ENCODE data around the gene PCCA.
A peak's percentile ranks its signal among the peaks of the same experiment; 100 is the strongest.

Gene PCCA

GRCh38 chr13:100428986-100429385, 340.1 kb downstream of the PCCA start:
- no peak for DNase-seq (ENCODE audit: low spot score)

GRCh38 chr13:100432611-100433010, 343.7 kb downstream of the PCCA start:
- no peak for DNase-seq (ENCODE audit: low spot score)

DNA sequence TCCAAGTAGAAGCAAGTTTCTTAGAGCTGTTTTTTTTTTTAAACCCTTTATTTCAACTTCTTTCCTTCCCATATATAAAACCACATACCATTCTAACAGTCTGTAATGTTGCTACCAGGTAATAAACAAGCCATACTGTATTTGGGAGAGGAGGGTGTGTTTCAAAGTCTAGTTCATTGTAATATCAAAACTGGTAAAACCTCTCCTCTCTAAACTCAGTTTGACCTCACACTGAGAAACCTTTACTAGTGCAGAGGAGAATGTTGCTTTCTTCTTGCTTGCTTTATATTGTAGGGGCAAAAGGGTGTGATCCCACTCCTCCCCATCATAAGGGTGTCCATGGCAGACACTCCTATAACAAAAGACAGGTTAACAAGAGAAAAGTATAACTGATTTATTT, 344.6 kb downstream of the PCCA start:
- DNase-seq (ENCODE audit: low spot score) = no peak

- peak; percentile 33 for DNase-seq (ENCODE audit: low spot score)
Observed at GRCh38 chr13:100434010-100434763, 345.3 kb downstream of the PCCA start.

- DNase-seq (ENCODE audit: low spot score) = no peak
Observed at GRCh38 chr13:100436099-100436498, 347.2 kb downstream of the PCCA start.

DNA sequence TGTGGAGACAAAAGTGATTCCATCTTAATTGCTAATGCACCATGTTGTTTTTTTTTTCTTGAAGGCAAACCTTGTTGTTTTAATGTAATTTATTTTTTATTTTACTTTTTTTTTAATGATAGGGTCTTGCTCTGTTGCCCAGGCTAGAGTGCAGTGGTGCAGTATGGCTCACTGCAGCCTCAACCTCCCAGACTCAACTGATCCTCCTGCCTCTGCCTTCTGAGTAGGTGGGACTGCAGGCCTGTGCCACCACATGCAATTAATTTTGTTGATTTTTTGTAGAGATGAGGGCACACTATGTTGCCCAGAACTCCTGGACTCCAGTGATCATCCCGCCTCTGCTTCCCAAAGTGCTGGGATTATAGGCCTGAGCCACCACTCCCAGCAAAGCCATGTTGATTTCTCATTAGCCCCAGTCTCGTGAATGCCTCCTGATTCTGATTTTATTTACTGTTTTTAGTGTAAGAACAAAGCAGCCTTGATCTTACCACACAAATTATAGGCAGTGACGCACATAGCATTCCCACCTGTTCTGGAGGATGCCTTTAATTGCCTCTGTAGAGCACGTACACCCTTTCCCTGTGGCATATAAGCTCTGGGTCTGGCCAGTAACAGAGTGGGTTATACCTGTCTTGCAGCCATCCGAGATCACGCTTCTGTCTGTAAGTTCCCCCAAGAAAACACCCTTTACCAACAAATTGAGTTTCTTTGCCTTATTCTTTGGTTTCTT, 349.3 kb downstream of the PCCA start:
- DNase-seq (ENCODE audit: low spot score) = no peak

- no peak for DNase-seq (ENCODE audit: low spot score)
Observed at GRCh38 chr13:100439247-100439970, 350.5 kb downstream of the PCCA start.

DNA sequence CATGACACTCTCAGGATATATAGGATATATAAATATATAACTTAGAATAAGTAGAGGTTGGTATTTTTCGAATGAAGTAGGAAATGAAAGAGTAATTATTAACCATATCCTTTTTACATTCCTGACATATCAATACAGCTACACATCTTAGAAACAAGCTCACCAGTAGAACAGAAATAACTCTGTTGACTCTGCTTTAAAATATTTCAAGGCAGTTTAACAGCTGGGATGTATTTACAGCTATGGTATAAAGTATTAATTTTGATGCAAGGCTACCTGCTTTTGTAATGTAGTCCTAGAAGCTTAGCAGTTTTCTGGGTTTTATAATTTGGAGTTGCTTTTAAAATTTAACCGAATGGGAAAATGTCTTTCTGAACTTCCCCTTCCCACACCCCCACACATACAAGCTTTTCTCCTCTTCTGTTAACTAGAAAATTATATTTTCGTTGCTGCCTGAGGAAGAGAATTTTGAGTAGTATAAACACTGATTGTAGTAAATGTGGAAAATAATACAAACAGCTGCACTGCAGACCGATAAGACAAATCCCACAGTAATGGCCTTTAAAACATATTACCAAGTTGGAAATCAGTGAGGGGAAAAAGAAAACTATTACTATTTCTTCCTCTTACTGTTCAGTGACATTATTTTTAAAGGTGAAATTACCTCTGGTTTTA, 352.0 kb downstream of the PCCA start:
- peak; percentile 67 for DNase-seq (ENCODE audit: low spot score)

- no peak for DNase-seq (ENCODE audit: low spot score)
Observed at GRCh38 chr13:100442095-100442832, 353.4 kb downstream of the PCCA start.

DNA sequence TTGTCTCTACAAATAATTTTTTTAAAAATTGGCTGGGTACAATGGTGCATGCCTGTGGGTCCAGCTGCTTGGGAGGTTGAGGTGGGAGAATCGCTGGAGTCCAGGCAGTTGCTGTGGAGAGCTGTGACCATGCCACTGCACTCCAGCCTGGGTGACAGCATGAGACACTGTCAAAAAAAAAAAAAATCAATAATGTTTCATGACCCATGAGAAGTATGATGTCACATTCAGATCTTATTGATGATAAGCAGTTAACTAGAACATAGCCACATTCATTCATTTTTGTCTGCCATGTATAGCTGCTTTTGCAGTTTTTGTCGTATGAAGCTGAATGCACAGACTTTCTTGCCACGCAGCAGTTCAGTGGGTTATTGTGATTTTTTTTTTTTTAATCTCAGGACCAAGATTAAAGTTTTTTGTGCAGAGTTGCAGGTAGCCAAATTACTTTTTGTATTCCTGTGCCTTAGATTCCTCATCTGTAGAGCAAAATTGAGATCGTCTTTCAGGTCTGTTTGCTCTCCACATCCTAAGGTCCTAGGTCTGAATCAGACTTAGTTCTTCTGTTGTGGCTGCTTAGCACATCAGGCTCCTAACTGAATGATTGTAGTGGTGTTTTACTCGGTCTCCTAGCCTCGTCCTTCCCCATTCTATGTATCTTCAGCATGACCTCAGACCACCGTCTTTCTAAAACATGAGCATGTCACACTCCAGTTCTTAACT, 354.5 kb downstream of the PCCA start:
- no peak for DNase-seq (ENCODE audit: low spot score)

- DNase-seq (ENCODE audit: low spot score) = no peak
Observed at GRCh38 chr13:100443998-100444328, 355.1 kb downstream of the PCCA start.

GRCh38 chr13:100447831-100448230, 358.9 kb downstream of the PCCA start:
- DNase-seq (ENCODE audit: low spot score) = peak; percentile 21

DNA sequence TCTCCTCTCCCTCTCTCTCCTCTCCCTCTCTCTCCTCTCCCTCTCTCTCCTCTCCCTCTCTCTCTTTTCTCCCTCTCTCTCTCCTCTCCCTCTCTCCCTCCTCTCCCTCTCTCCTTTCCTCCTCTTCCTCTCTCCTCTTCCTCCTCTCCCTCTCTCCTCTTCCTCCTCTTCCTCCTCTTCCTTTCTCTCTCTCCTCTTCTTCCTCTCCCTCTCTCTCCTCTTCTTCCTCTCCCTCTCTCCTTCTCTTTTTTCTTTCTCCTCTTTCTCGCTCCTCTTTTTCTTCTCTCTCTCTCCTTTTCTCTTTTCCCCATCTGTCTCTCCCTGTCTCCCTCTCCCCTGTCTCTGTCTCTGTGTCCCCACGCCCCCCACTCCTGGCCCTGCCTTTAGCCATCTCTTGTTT, 363.0 kb downstream of the PCCA start:
- DNase-seq (ENCODE audit: low spot score) = no peak

DNA sequence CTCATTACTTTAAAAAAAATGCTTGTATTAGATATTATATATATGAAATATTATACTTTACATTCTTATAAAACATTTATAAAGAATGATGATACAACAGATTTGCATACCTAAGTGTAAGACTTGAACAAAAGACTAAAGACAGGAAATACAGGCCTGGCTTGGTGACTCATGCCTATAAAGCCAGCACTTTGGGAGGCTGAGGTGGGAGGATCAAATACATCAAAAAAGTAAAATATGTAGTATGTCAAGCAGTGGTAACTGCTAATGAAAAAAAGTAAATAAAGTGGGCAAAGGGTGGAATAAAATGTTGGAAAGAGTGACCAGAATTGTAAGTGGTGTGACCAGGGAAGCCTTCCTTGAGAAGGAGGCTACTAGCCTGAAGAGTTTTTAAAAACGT, 366.0 kb downstream of the PCCA start:
- DNase-seq (ENCODE audit: low spot score) = no peak

DNA sequence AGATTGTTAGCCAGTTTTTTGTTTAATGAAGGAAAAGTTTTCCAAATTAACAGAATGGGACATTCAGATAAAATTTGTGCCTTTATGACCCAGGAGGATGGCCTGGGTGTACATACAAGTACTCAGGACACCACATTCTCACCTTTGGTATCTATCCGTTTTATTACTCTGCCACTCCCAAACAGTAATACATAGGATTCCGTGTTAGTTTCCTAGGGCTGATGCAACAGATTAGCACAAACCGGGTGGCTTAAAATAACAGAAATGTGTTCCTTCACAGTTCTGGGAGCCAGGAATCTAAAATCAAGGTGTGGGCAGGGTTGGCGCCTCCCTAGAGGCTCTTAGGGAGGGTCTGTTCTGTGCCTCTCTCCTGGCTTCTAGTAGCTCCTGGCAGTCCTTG, 369.8 kb downstream of the PCCA start:
- DNase-seq (ENCODE audit: low spot score) = no peak

DNA sequence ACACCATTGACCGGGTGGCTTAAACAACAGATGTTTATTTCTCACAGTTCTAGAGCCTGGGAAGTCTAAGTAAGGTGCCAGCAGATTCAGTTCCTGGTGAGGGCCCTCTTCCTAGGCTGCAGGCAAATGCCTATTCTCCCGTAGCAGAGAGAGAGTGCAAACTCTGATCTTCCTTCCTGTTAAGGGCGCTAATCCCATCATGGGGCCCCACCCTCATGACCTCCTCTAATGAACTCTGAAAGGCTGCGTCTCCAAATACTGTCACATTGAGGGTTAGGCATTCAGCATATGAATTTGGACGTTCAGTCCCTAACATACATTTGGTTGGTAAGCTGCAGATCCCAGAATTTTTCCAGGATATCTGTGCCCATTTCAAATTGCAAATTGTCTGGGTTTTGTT, 370.9 kb downstream of the PCCA start:
- DNase-seq (ENCODE audit: low spot score) = no peak

DNA sequence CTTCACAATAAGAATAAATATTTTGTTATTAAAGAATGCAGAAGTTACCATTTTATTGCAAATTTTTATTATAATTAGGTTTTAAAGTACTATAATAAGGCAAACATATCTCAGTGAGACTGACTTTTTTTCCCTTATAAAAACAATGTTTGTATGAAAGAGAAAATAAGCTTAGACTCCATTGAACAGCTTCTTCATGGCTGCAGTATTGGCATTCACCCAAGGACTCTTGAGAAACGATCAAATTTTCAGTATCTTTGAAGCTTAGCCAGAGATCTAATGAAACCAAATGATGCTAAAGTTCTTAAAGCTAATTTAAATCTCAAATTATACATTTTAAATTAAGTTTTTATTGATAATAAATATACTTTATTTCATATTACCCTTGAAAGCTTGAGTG, 371.4 kb downstream of the PCCA start:
- no peak for DNase-seq (ENCODE audit: low spot score)

DNA sequence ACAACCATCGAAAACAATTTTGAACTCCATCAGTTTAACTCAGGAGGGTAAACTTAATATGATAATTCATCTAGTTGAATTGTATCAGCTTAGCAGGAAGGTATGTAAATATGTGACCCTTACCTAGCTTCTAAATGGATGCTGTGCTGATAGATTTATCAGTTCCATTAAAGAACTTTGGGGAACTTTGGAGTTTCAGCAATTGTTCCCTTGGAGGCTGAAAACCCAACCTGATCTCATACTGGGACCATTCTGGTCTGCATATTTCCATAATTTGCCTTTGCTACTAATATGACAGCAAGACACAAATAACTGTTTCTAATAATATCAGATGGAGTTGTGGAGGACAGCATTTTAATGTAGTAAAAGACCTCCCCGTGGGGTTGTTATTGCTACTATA, 371.9 kb downstream of the PCCA start:
- DNase-seq (ENCODE audit: low spot score) = no peak

DNA sequence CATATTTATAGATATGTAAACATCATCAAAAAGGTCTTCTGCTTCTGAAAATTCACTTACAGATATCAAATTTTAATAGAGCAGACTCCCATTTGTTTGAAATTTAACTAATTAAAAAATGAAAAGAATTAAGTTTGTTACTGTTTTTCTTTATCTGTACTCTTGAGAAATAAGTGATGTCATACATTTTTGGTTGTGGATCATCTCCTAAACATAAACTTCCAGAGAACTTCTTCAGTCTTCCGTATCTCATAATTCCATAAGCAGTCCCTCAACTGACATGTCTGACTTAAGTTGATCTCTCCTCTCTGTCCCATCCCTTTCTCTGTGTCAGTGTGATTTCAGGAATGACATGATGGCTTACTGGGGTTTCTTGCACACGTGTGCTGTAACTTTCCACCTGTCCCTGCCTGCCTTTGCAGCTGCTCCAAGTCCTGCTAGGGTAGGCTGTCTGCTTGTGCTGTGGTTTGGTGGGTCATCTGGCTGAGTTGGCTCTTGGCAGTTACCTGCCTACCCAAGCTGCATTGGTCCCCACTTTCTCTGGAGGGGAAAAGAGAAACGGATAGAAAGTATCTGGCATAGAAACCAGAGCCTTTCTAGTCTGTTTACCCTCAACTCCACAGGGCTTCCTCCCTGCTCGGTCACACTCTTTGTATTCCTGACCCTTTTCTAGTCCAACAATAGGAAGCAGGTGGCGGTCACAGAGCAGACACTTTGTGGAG, 372.6 kb downstream of the PCCA start:
- DNase-seq (ENCODE audit: low spot score) = no peak

DNA sequence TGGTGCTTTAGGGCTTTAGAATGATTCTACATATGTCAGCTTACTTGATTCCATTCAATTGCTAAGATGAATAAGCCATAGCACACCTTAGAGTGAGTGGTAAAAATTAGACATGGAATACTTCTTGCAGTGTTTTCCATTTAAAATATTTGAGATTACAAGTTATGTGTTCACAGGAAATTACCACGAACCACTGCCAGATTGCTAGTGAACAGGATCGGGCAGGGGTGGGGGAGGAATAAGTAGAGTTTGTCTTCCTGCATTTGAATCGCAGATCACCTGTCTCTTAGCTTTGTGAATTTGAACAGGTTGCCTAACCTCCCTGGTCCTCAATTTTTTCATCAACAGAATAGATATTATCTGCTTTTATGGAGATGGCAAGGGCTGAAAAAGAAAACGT, 375.1 kb downstream of the PCCA start:
- no peak for DNase-seq (ENCODE audit: low spot score)

DNA sequence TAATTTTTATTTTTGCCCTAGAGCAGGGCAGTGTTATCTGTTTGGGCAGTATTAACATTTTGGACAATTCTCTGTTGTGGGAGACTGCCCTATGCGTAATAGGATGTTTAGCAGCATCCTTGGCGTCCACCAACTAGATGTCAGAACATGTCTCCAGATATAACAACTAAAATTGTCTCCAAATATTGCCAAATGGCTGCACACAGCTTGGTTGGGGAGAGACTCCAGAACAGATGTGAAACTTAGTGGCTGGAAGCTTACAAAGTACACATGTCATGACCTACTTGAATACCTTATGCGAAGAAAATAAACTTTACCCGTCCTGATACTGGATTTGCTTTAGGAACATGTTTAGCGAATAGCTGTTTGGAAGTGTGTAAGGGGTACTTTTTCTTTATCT, 376.7 kb downstream of the PCCA start:
- DNase-seq (ENCODE audit: low spot score) = no peak
